Endodermal cell (in vitro differentiated cells): Measurements from ENCODE around the gene FAM89B. TPM values are rescaled to one million over a fixed set of nuclear protein-coding genes. Genes with fewer than 3 reads are reported as not detected.
A peak's percentile ranks its signal among the peaks of the same experiment; 100 is the strongest.

Experiments
- DNase-seq: peaks from one replicate; pipeline ENCODE4 v3.0.0-alpha.2; 2017
- H3K27ac ChIP-seq: 2 replicates; pipeline ENCODE4 v1.5.1; 2013; ENCODE audit warnings: mild to moderate bottlenecking, low read depth, low read length, moderate library complexity
- H3K27me3 ChIP-seq: 2 replicates; pipeline ENCODE4 v1.6.1; 2013; ENCODE audit warnings: mild to moderate bottlenecking, low read length, moderate library complexity; ENCODE audit not compliant: insufficient read depth, control insufficient read depth, poor library complexity, severe bottlenecking
- H3K36me3 ChIP-seq: 2 replicates; pipeline ENCODE4 v1.7.0; 2013; ENCODE audit warnings: mild to moderate bottlenecking, low read length, moderate library complexity; ENCODE audit not compliant: control insufficient read depth, insufficient read depth
- H3K4me1 ChIP-seq: one replicate; pipeline ENCODE4 v1.7.0; 2013; ENCODE audit warnings: low read length; ENCODE audit not compliant: control insufficient read depth, insufficient read depth
- H3K4me3 ChIP-seq: 2 replicates; pipeline ENCODE4 v1.5.1; 2013; ENCODE audit warnings: mild to moderate bottlenecking, low read length, moderate library complexity
- H3K9ac ChIP-seq: 2 replicates; pipeline ENCODE4 v1.6.1; 2013; ENCODE audit warnings: mild to moderate bottlenecking, low read length, moderate library complexity; ENCODE audit not compliant: poor library complexity, severe bottlenecking; ENCODE audit errors: extremely low read depth
- H3K9me3 ChIP-seq: 2 replicates; pipeline ENCODE4 v1.6.1; 2013; ENCODE audit warnings: mild to moderate bottlenecking, low read length, moderate library complexity; ENCODE audit not compliant: control insufficient read depth
- H3K27ac Mint-ChIP-seq: 2 replicates; pipeline ENCODE4 v1.8.0; 2020; ENCODE audit warnings: mixed read lengths
- H3K27me3 Mint-ChIP-seq: 2 replicates; pipeline ENCODE4 v1.8.0; 2021; ENCODE audit warnings: mild to moderate bottlenecking, mixed read lengths; ENCODE audit not compliant: insufficient read depth
- H3K36me3 Mint-ChIP-seq: 2 replicates; pipeline ENCODE4 v1.8.0; 2020; ENCODE audit warnings: low read depth, mixed read lengths
- H3K4me1 Mint-ChIP-seq: 2 replicates; pipeline ENCODE4 v1.8.0; 2020; ENCODE audit warnings: mixed read lengths
- H3K4me3 Mint-ChIP-seq: 2 replicates; pipeline ENCODE4 v1.8.0; 2020; ENCODE audit warnings: mild to moderate bottlenecking, moderate library complexity, mixed read lengths
- H3K9me3 Mint-ChIP-seq: 2 replicates; pipeline ENCODE4 v1.8.0; 2020; ENCODE audit warnings: mild to moderate bottlenecking, mixed read lengths
- WGBS, 2 experiments: methylation state at CpG; one replicate each; pipeline versions ENCODE4 v1.1.5 to v1.1.7; 2013; ENCODE audit warnings: missing lambda C conversion rate in 2 of 2, mixed read lengths in 1 of 2; ENCODE audit not compliant: insufficient coverage in 1 of 2, insufficient read length in 1 of 2; 5-methylcytosine and 5-hydroxymethylcytosine counted together
- total RNA-seq, 2 donors: library from RNA; stranded (reverse); fragmentation: NEBNext Ultra II Directional in 1 of 2; extraction: Animal tissue kit (Norgen Biotek cat#: 25700) in 1 of 2; gene quantifications; 2 replicates in 1 of 2; 3 replicates in 1 of 2; pipeline ENCODE4 v1.2.1, GENCODE V29; 2021
- TF ChIP-seq, protein P1 (sequence below): fragments of 200-600 bp; sonication (generic); conservative IDR thresholded peaks from 2 replicates; pipeline ENCODE4 v1.5.0; 2021; ENCODE audit warnings: antibody characterized with exemption, mild to moderate bottlenecking

The FAM89B gene
- total RNA-seq, 2 donors from 2014 or later = 23.3 to 24.9 TPM

DNA sequence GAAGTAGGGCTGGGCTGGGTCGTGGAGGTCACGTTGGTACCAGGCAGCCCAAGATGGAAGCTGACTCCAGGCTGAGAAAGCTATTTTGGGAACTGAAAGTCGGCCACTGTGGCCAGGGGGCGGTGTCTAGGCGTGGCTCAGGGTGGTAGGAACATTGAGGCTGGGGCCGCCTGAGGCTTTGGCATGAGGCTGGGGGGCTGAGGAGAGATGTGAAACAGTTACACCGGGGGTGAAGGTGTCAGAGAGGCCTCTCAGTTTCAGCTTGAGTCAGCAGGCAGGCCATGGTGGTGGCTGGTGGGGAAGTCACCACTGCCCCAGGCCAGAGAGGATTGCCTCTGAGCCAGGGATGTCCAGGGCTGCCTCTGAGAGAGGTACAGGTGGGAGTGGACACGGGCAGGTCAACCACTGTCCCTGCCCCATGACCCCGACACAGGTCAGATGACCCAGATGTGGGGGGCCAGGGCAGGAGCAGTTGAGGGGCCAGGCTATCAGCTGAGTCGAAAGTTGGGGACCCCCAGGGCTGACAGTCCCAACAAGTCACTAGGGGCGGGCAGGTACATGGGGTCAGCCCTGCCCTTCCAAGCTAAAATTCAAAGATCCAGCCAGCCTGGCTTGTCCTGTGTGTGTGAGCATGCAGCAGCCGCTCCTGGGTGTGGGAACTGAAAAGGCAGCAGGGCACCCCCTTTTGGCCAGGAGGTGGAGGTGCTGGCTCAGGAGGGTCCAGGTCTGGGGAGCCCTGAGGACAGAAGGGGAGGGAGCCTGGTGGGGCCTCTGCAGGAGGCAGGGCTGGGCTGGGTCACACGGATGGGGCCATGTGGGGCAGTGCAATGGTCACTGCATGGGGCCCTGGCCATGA, 16.1 kb downstream of the FAM89B start:
- peaks cover 59% of the 10 kb centered on the region for H3K27me3 ChIP-seq
- no peak overlapping the region for H3K27ac Mint-ChIP-seq
- no peaks in the 10 kb centered on the region for H3K4me1 ChIP-seq

DNA sequence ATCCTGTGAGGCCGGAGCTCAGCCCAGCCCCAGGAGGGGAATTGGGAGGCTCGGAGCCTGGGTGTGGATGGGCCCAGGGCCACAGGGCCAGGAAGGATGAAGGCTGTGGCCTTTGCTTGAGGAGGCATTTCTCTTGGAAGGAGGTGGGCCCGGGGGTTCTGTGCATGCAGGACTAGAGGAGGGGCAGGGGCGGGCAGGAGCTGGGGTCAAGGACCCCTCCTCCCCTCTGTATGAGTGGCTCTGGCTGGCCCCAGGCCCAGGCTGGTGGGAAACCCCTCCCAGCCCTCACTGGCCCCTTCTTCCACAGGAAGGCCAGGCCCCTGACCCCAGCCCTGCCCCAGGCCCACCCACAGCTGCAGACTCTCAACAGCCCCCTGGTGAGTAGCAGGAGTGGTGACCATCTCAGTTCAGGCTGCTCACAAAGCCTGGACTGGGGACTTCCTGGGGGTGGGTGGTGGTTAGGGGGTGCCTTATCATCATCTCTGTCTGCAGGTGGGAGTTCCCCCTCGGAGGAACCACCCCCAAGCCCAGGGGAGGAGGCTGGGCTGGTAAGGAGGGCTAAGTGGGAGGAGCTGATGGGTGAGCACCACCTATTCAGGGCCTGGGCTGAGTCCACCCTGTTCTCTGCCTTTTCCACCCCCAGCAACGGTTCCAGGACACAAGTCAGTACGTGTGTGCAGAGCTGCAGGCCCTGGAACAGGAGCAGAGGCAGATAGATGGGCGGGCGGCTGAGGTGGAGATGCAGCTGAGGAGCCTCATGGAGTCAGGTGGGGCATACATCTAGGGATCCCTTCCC, 17.3 kb downstream of the FAM89B start:
- Histone ChIP-seq H3K9ac (no peak overlapping the region), H3K9me3 (no peaks in the 10 kb centered on the region), H3K27me3 (peaks cover 51% of the 10 kb centered on the region), H3K36me3 (no peaks in the 10 kb centered on the region), H3K4me3 (no peak overlapping the region), H3K4me1 (no peaks in the 10 kb centered on the region), H3K27ac (no peak overlapping the region)
- Mint-ChIP-seq H3K27ac (no peak overlapping the region), H3K27me3 (peaks cover 87% of the 10 kb centered on the region), H3K9me3 (no peaks in the 10 kb centered on the region), H3K4me3 (no peak overlapping the region), H3K36me3 (no peaks in the 10 kb centered on the region), H3K4me1 (peaks cover 2% of the 10 kb centered on the region)
- WGBS, 2 experiments = 67 to 85% methylated on average over 1 to 9 of the region's 9 CpGs
- DNase-seq = no peak
- TF ChIP-seq, protein P1, sequence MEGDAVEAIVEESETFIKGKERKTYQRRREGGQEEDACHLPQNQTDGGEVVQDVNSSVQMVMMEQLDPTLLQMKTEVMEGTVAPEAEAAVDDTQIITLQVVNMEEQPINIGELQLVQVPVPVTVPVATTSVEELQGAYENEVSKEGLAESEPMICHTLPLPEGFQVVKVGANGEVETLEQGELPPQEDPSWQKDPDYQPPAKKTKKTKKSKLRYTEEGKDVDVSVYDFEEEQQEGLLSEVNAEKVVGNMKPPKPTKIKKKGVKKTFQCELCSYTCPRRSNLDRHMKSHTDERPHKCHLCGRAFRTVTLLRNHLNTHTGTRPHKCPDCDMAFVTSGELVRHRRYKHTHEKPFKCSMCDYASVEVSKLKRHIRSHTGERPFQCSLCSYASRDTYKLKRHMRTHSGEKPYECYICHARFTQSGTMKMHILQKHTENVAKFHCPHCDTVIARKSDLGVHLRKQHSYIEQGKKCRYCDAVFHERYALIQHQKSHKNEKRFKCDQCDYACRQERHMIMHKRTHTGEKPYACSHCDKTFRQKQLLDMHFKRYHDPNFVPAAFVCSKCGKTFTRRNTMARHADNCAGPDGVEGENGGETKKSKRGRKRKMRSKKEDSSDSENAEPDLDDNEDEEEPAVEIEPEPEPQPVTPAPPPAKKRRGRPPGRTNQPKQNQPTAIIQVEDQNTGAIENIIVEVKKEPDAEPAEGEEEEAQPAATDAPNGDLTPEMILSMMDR = no peak

More for the DNA sequence above, 16.1 kb downstream of the FAM89B start:
- WGBS, 2 experiments = 71 to 88% methylated on average over 10 to 13 of the region's 13 CpGs
- no peaks in the 10 kb centered on the region for H3K9me3 ChIP-seq
- Mint-ChIP-seq H3K27me3 (peaks cover 88% of the 10 kb centered on the region), H3K36me3 (no peaks in the 10 kb centered on the region), H3K4me3 (no peak overlapping the region), H3K9me3 (no peaks in the 10 kb centered on the region), H3K4me1 (peaks cover 2% of the 10 kb centered on the region)
- TF ChIP-seq, protein P1 = peak; percentile 74
- peak; percentile 89 for DNase-seq
- H3K36me3 ChIP-seq = no peaks in the 10 kb centered on the region
- H3K9ac ChIP-seq = no peak overlapping the region
- H3K27ac ChIP-seq = no peak overlapping the region
- no peak overlapping the region for H3K4me3 ChIP-seq

DNA sequence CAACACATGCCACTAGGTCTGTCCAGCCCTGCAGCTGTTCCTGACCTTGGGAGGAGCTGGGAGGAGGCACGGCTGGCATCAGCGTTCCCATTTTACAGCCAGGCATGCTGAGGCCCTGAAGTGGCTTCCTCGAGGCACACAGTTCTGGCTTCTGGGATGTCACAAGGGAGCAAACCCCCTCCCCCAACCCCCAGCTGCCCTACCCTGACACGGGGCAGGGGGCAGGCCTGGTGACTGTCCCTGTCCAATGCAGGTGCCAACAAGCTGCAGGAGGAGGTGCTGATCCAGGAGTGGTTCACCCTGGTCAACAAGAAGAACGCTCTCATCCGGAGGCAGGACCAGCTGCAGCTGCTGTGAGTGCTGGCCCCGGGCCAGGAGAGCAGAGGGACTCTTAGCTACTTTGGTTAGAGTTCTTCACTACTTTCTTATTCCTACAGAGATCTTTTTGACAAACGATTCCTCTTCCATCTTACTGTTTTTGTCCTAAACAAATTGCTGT, 18.0 kb downstream of the FAM89B start:
- Mint-ChIP-seq H3K27me3 (peaks cover 87% of the 10 kb centered on the region), H3K9me3 (no peaks in the 10 kb centered on the region), H3K36me3 (no peaks in the 10 kb centered on the region), H3K27ac (no peak overlapping the region), H3K4me3 (no peak overlapping the region), H3K4me1 (peaks cover 2% of the 10 kb centered on the region)
- no peak overlapping the region for H3K9ac ChIP-seq
- DNase-seq = no peak
- 90 to 100% methylated on average over 5 to 8 of the region's 8 CpGs for WGBS, 2 experiments
- no peaks in the 10 kb centered on the region for H3K9me3 ChIP-seq
- H3K27me3 ChIP-seq = peaks cover 46% of the 10 kb centered on the region
- H3K27ac ChIP-seq = no peak overlapping the region
- TF ChIP-seq, protein P1 = no peak
- no peaks in the 10 kb centered on the region for H3K4me1 ChIP-seq
- H3K4me3 ChIP-seq = no peak overlapping the region
- H3K36me3 ChIP-seq = no peaks in the 10 kb centered on the region
